GM21576 (cell line): ENCODE measurements around the gene NOB1.
"Not testable (repeated sequence)": the region's sequence is repeated elsewhere in the genome, so short reads cannot be mapped to it uniquely, and the experiment has no call there.

Source experiments
- ATAC-seq: cut with Tn5 transposase; IDR thresholded peaks from one replicate; pipeline ENCODE4 v1.9.1; 2021; ENCODE audit warnings: mild to moderate bottlenecking, moderate library complexity; ENCODE audit not compliant: unreplicated experiment

Gene NOB1

DNA sequence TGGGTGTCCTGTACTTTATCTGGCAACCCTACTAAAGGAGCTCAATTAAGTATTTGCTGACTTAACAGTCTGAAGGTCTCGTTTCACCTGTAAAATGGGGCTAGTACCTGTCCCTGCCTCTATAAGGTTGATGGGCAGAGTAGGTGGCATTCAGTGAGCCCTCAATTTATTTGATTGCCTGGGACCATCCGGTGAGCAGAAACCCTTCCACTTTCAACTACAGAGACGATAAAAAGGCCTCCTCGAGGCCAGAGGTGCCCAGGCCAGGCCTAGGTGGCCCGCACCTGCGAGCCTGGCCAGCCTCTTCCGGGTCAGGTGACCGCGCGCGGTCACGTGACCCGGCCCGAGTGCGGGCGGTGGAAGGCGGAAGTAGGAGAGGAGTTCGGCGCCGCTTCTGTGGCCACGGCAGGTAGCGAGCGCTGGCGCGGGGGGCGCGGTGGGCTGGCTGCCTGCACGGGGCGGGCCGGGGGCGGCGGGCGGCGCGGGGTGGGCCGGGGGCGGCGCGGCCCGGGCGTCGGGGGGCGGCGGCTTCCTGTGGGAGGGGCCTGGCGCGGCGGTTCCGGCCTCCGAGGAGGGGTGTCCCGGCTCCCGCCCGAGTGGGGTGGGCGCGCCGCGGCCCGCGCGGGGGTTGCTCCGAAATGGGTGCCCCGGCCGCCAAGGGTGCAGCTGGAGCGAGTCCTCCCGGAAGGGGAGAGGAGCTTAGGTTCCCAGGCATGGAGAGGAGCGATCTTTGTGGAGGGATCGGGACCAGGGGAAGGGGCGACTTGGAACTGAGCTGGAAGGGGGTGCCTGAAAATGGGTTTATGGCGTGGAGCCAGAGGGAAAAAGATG is 7.5 kb upstream of the NOB1 start, which contains the start of gene WWP2:
WWP2 (plus strand) TSS at position 350 of the 831 bp plus-strand sequence. CDS start 24,679 bp downstream, outside the sequence.
- peak; percentile 55 for ATAC-seq

- ATAC-seq = not testable (repeated sequence)
These were observed 2.6 kb upstream of the NOB1 start for GRCh38 chr16:69757375-69757774.

- ATAC-seq = no peak
These were observed 2.0 kb upstream of the NOB1 start for GRCh38 chr16:69756705-69757104.

GRCh38 chr16:69754143-69754468 is 620 bp downstream of the NOB1 start:
- no peak for ATAC-seq

- no peak for ATAC-seq
These were observed 5.9 kb downstream of the NOB1 start for GRCh38 chr16:69748694-69749345.

- no peak for ATAC-seq
These were observed 7.6 kb downstream of the NOB1 start for GRCh38 chr16:69747115-69747514.

GRCh38 chr16:69745959-69746358 is 8.8 kb downstream of the NOB1 start:
- no peak for ATAC-seq

DNA sequence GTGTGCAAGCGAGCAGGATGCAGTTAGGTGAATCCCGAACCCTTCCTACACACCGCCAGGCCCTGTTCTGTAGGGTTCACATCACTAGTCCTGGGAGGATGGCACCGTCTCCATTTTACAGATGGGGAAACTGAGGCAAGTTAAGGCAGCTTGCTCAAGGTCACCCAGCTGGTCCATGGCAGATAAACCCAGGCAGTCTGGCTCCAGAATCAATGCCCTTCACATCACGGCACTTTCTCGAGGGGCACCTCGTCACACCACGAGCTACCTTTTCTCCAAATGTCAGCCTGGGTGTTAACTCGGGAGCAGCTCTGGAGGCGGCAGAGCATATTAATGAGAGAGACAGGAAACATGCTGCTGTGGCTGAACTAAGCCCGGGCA is 9.5 kb downstream of the NOB1 start:
- ATAC-seq = no peak

DNA sequence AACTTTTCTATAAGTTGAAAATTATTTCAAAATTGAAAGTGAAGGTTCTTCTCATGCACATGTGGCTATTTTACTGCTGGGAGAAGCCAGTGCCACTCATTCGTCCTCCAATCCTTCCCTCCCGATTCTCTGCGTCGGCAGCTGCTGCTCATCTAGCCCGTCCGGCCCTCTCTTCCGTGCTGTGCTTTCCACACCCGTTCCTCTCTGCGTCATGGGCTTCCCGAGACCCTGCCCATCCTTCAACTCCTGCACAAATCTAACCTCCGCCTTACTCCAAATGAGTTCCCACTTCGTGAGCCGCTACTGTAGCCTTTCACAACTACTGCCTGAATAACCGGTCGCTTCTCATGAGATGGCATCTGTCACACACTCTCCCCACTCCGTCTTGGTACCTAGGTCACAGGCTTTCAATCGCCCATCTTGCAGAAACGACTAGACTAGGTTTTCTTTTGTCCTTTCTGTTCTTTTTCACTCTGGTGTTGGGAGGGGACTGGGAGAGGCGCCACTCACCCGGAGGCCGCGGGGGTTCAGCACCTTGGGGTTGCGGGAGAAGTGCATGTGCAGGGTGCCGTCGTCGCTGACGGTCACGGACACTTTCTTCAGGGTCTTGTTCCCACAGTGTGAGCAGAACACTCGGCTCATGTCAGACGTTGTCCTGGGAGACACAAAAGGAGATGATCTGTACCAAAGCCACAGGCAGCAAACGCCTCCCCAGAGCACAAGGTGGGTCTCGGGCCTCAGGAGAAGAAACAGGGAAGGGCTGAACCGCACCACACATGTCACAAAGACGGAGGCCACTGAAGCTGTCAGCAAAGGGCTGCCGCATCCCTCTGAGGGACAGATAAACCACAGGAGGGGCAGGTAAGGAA is 10.1 kb downstream of the NOB1 start:
- no peak for ATAC-seq

GRCh38 chr16:69741951-69742904 is 12.5 kb downstream of the NOB1 start:
- ATAC-seq = no peak

GRCh38 chr16:69741519-69741918 is 13.2 kb downstream of the NOB1 start:
- no peak for ATAC-seq

GRCh38 chr16:69732101-69732500 is 22.6 kb downstream of the NOB1 start:
- no peak for ATAC-seq

DNA sequence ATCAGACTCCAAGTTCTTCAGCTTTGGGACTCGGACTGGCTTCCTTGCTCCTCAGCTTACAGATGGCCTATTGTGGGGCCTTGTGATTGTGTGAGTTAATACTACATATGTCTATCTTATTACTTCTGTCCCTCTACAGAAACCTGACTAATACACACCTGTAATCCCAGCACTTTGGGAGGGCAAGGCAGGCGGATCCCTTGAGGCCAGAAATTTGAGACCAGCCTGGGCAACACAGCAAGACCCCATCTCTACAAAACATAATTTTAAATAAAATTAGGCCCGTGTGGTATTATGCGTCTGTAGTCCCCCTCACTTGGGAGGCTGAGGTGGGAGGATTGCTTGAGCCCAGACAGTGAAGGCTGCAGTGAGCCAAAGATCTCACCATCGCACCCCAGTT is 23.4 kb downstream of the NOB1 start:
- ATAC-seq = not testable (repeated sequence)

DNA sequence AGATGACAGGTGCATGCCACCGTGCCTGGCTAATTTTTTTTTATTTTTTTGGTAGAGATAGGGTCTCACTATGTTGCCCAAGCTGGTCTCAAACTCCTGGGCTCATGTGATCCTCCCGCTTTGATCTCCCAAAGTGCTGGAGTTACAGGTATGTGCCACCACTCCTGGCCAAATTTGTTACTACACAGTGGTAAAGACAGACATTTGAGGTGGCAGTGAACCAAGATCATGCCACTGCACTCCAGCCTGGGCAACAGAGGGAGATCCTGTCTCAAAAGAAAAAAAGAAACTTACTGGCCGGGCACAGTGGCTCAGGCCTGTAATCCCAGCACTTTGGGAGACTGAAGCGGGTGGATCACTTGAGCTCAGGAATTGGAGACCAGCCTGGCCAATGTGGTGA is 25.7 kb downstream of the NOB1 start:
- not testable (repeated sequence) for ATAC-seq

GRCh38 chr16:69727916-69728270 is 26.8 kb downstream of the NOB1 start:
- no peak for ATAC-seq

- ATAC-seq = peak; percentile 97
These were observed 28.2 kb downstream of the NOB1 start, which contains the start of gene NQO1 for GRCh38 chr16:69726313-69727060. NQO1 (minus strand) TSS chr16:69726560; CDS start chr16:69726439, 121 bp downstream.

DNA sequence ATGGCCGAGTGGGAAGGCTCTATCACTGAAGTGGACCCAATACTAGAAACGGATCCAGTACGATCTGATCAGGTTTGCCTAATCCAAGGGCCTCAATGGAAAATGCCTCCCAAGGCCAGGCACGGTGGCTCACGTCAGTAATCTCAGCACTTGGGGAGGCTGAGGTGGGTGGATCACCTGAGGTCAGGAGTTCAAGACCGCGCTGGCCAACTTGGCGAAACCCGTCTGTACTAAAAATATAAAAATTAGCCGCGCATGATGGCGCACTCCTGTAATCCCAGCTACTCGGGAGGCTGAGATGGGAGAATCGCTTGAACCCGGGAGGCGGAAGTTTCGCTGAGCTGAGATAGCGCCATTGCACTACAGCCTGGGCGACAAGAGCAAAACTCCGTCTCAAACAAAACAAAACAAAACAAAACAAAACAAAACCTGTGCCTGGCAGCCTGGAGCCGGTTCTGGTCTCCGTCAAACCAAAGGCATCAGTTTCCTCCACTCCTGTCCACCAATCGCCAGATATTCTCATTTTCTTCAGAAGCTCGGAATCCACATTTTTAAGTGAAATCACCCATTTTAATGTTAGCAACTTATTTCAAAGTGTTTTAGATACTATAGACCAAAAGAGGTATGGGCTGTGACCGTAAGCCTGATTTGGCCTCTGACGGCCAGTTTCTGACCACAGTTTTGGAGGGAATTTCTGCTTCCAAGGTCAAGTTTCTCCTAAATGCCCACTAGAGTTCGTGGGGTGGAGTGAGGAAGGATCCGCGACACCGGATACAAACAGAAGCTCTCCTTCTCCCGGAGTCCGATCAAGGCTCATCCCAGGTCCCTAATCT is 29.0 kb downstream of the NOB1 start:
- ATAC-seq = no peak

DNA sequence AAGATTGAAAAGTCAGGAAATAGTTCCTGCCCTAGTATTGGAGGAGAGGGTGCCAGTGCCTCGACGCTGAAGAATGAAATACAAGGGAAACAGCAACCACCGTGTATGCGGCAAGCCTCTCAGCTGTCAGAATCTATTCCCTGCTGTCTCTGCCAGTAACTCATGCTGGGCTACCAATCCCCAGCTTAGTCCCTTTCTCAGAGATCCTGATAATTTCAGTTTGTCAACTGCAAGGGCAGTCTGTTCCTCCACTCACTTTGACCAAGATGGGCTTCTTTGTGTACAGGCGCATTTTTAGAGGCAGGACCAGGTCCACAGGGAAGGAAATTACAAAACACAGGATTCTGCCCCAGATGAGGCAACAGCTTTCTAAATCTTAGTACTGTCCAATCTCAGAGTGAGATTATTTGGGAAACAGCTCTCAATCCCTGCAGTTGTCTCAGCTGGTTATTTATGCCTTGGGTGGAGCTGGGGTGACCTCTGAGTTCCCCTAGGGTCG is 29.7 kb downstream of the NOB1 start:
- ATAC-seq = no peak
